Left lung (tissue), 10 donors: ENCODE results near the gene C5AR2. TPM values are rescaled to one million over a fixed set of nuclear protein-coding genes. Genes with fewer than 3 reads are reported as not detected.

Experiments
- ATAC-seq: fragments of 200-7000 bp; cut with Tn5 transposase; one replicate; pipeline ENCODE4 v1.9.1; 2020; ENCODE audit warnings: moderate library complexity
- DNase-seq, 4 donors: peaks; one replicate each; pipeline ENCODE4 v3.0.0-alpha.2; 2013 to 2020
- H3K27ac ChIP-seq, 2 donors: fragments of 200-600 bp; sonication (generic) in 1 of 2; one replicate each; pipeline versions ENCODE4 v1.5.0 to v1.8.0; 2020 to 2021
- H3K27me3 ChIP-seq, 2 donors: fragments of 200-600 bp; sonication (generic) in 1 of 2; one replicate each; pipeline versions ENCODE4 v1.5.0 to v1.8.0; 2020 to 2021
- H3K36me3 ChIP-seq, 2 donors: fragments of 200-600 bp; sonication (generic) in 1 of 2; one replicate each; pipeline versions ENCODE4 v1.5.0 to v1.8.0; 2020 to 2021
- H3K4me1 ChIP-seq, 2 donors: fragments of 200-600 bp; one replicate each; pipeline ENCODE4 v1.8.0; 2021
- H3K4me3 ChIP-seq, 2 donors: fragments of 200-600 bp; sonication (generic) in 1 of 2; one replicate each; pipeline versions ENCODE4 v1.5.0 to v1.8.0; 2020 to 2021; ENCODE audit warnings: mild to moderate bottlenecking in 1 of 2
- H3K9me3 ChIP-seq, 2 donors: fragments of 200-600 bp; sonication (generic) in 1 of 2; one replicate each; pipeline versions ENCODE4 v1.5.0 to v1.8.0; 2020 to 2021
- CTCF ChIP-seq, 2 donors: fragments of 200-600 bp; sonication (generic) in 1 of 2; IDR thresholded peaks; one replicate each; pipeline versions ENCODE4 v1.5.0 to v1.8.0; 2021; ENCODE audit warnings: antibody characterized with exemption in 2 of 2
- intact Hi-C, 2 donors: fragments of 100-400 bp; cut with DNase I; formaldehyde crosslinking; loops; one replicate each; pipeline versions ENCODE4 v1.11.2 to v1.14.2; 2022
- polyA plus RNA-seq, 6 donors: library from polyadenylated mRNA; unstranded; fragments of 120-200 nt; gene quantifications; one replicate each; pipeline ENCODE4 v1.2.1, GENCODE V29; 2013; ENCODE audit not compliant: insufficient read length in 6 of 6
- total RNA-seq, 2 donors: library from RNA; stranded (reverse); fragmentation: NEBNext Ultra II Directional; extraction: Animal tissue kit (Norgen Biotek cat#: 25700); gene quantifications; one replicate each; pipeline ENCODE4 v1.2.1, GENCODE V29; 2021
- donor health status: DM: no; HTN: yes; CAD: no.
- donor health status: DM: no; HTN: no; CAD: no.

Gene C5AR2
- total and polyA plus RNA-seq, 8 donors: 0.48 to 11.2 (median 0.78) TPM

- H3K9me3 ChIP-seq: no peaks in the 10 kb centered on the region
- DNase-seq (no peak), ATAC-seq (no peak)
- no peaks in the 10 kb centered on the region for H3K27me3 ChIP-seq
- no peak overlapping the region for H3K4me3 ChIP-seq
- H3K4me1 ChIP-seq: peaks cover 0 to 23% of the 10 kb centered on the region in 2 donors
- intact Hi-C loops: loop anchor here in 1 of 2 donors (5.0 kb wide), 1 partner anchor 90 kb away; no protein-coding TSS in a partner anchor
- TF ChIP-seq CTCF (IDR thresholded peaks at IDR 0.05): no peak
- peak overlapping the region in 1 of 2 donors; percentile 53 for H3K27ac ChIP-seq
- no peaks in the 10 kb centered on the region for H3K36me3 ChIP-seq
Measured at GRCh38 chr19:47302249-47302648, 29.7 kb upstream of the C5AR2 start.

- no peaks in the 10 kb centered on the region for H3K36me3 ChIP-seq
- H3K27me3 ChIP-seq: no peaks in the 10 kb centered on the region
- no peak for ATAC-seq
Measured at GRCh38 chr19:47303966-47304365, 28.0 kb upstream of the C5AR2 start.

GRCh38 chr19:47305309-47305751 lies 26.6 kb upstream of the C5AR2 start:
- H3K36me3 ChIP-seq: no peaks in the 10 kb centered on the region
- peaks cover 0 to 9% of the 10 kb centered on the region in 2 donors for H3K27me3 ChIP-seq
- H3K4me1 ChIP-seq: peaks cover 0 to 37% of the 10 kb centered on the region in 2 donors
- H3K9me3 ChIP-seq: no peaks in the 10 kb centered on the region
- intact Hi-C loops: no loop called here
- DNase-seq (peak in 2 of 4 donors; percentile 71 to 91), ATAC-seq (peak; percentile 85)
- TF ChIP-seq CTCF (IDR thresholded peaks at IDR 0.05): peak; percentile 88 to 94
- no peak overlapping the region for H3K27ac ChIP-seq
- H3K4me3 ChIP-seq: no peak overlapping the region

More at GRCh38 chr19:47303966-47304365, 28.0 kb upstream of the C5AR2 start:
- intact Hi-C loops: loop anchor here in 1 of 2 donors (5.0 kb wide), 1 partner anchor 88 kb away; no protein-coding TSS in a partner anchor
- Histone ChIP-seq H3K9me3 (no peaks in the 10 kb centered on the region), H3K4me1 (peaks cover 0 to 33% of the 10 kb centered on the region in 2 donors), H3K27ac (no peak overlapping the region), H3K4me3 (no peak overlapping the region)
- TF ChIP-seq CTCF (IDR thresholded peaks at IDR 0.05): no peak
- DNase-seq: no peak

GRCh38 chr19:47306303-47306702 lies 25.7 kb upstream of the C5AR2 start:
- no peak for ATAC-seq
- H3K4me3 ChIP-seq: no peak overlapping the region
- intact Hi-C loops: no loop called here

GRCh38 chr19:47309038-47309437 lies 22.9 kb upstream of the C5AR2 start:
- peaks cover 0 to 19% of the 10 kb centered on the region in 2 donors for H3K36me3 ChIP-seq
- no peak for DNase-seq
- intact Hi-C loops: no loop called here
- peaks cover 0 to 51% of the 10 kb centered on the region in 2 donors for H3K4me1 ChIP-seq
- H3K27me3 ChIP-seq: peaks cover 0 to 21% of the 10 kb centered on the region in 2 donors
- H3K4me3 ChIP-seq: peak overlapping the region in 1 of 2 donors; percentile 58
- ATAC-seq: no peak
- H3K27ac ChIP-seq: peak overlapping the region in 1 of 2 donors; percentile 88
- no peaks in the 10 kb centered on the region for H3K9me3 ChIP-seq
- TF ChIP-seq CTCF (IDR thresholded peaks at IDR 0.05): no peak

More at GRCh38 chr19:47306303-47306702, 25.7 kb upstream of the C5AR2 start:
- Histone ChIP-seq H3K27me3 (peaks cover 0 to 19% of the 10 kb centered on the region in 2 donors), H3K9me3 (no peaks in the 10 kb centered on the region), H3K36me3 (peaks cover 0 to 1% of the 10 kb centered on the region in 2 donors), H3K27ac (no peak overlapping the region), H3K4me1 (peaks cover 0 to 38% of the 10 kb centered on the region in 2 donors)
- TF ChIP-seq CTCF (IDR thresholded peaks at IDR 0.05): no peak
- DNase-seq: no peak
